MM.1S (cell line): ENCODE results near the gene PARD3.

Source experiments
- EZH2 ChIP-seq: fragments of 300-600 bp; sonication (generic); optimal IDR thresholded peaks from 2 replicates; pipeline ENCODE3; 2017; ENCODE audit warnings: low read depth, mild to moderate bottlenecking, antibody characterized with exemption, low read length, mixed read lengths
- EZH2phosphoT487 ChIP-seq: fragments of 300-600 bp; sonication (generic); IDR thresholded peaks from 2 replicates; pipeline ENCODE4 v1.6.1; 2018; ENCODE audit warnings: antibody characterized with exemption, low read length
- TF ChIP-seq, protein P1 (sequence below): fragments of 300-600 bp; sonication (generic); IDR thresholded peaks from 2 replicates; pipeline ENCODE4 v1.5.1; 2016; ENCODE audit warnings: antibody characterized with exemption, low read length, mixed read lengths

DNA sequence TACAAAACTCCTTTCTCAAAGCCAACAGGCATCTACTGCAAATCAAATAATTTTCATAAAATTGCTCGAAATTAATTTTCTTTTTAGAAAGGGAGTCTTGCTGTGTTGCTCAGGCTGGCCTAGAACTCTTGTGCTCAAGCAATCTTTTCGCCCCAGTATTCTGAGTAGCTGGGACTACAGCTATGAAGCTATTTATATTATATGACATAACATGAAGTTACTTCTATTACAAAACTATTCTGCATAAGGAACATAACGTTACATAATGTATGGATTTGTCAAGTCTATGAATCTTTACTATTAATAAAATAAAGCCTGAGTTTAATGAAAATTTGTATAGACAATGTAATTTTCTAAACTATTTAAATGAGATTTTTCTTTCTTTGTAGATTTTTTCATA is 415.0 kb downstream of the PARD3 start:
- no peak for TF ChIP-seq EZH2phosphoT487
- no peak for TF ChIP-seq EZH2
- TF ChIP-seq, protein P1, sequence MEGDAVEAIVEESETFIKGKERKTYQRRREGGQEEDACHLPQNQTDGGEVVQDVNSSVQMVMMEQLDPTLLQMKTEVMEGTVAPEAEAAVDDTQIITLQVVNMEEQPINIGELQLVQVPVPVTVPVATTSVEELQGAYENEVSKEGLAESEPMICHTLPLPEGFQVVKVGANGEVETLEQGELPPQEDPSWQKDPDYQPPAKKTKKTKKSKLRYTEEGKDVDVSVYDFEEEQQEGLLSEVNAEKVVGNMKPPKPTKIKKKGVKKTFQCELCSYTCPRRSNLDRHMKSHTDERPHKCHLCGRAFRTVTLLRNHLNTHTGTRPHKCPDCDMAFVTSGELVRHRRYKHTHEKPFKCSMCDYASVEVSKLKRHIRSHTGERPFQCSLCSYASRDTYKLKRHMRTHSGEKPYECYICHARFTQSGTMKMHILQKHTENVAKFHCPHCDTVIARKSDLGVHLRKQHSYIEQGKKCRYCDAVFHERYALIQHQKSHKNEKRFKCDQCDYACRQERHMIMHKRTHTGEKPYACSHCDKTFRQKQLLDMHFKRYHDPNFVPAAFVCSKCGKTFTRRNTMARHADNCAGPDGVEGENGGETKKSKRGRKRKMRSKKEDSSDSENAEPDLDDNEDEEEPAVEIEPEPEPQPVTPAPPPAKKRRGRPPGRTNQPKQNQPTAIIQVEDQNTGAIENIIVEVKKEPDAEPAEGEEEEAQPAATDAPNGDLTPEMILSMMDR = no peak
